WTC11 (cell line): ENCODE results near the gene PWP2. TPM values are rescaled to one million over a fixed set of nuclear protein-coding genes. Genes with fewer than 3 reads are reported as not detected.

Experiments
- ATAC-seq: fragments of 200-7000 bp; cut with Tn5 transposase; 2 replicates; pipeline ENCODE4 v1.10.0; 2021; ENCODE audit warnings: mild to moderate bottlenecking, moderate library complexity
- CTCF ChIA-PET: fragments of 300-600 bp; sonication (Branson Sonifier 250); formaldehyde crosslinking; loops from one replicate; lab custom pipeline; 2021; ENCODE audit warnings: antibody characterized with exemption; lab: Charles Lee
- POLR2A ChIA-PET: fragments of 350-600 bp; sonication (Branson Sonifier 250); formaldehyde crosslinking; loops from one replicate; lab custom pipeline; 2021; ENCODE audit warnings: antibody characterized with exemption; lab: Charles Lee
- DNase-seq: peaks from one replicate; pipeline ENCODE4 v3.0.0; 2021; ENCODE audit warnings: low spot score
- H3K27ac Mint-ChIP-seq: 2 replicates; pipeline ENCODE4 v1.8.0; 2021; ENCODE audit warnings: mixed read lengths
- H3K27me3 Mint-ChIP-seq: 2 replicates; pipeline ENCODE4 v1.8.0; 2021; ENCODE audit warnings: low read depth, mild to moderate bottlenecking, moderate library complexity, mixed read lengths
- H3K36me3 Mint-ChIP-seq: 2 replicates; pipeline ENCODE4 v1.8.0; 2021; ENCODE audit warnings: mixed read lengths
- H3K4me1 Mint-ChIP-seq: 2 replicates; pipeline ENCODE4 v1.8.0; 2022; ENCODE audit warnings: mixed read lengths
- H3K4me3 Mint-ChIP-seq: 2 replicates; pipeline ENCODE4 v1.8.0; 2021; ENCODE audit warnings: mild to moderate bottlenecking, moderate library complexity, mixed read lengths
- H3K9me3 Mint-ChIP-seq: 2 replicates; pipeline ENCODE4 v1.8.0; 2021; ENCODE audit warnings: mixed read lengths
- ATF1 ChIP-seq: sonication (generic); formaldehyde crosslinking; IDR thresholded peaks from 2 replicates; pipeline ENCODE4 v1.8.1; 2023; ENCODE audit warnings: mild to moderate bottlenecking, moderate library complexity, missing genetic modification reagents
- ATF6 ChIP-seq: sonication (generic); formaldehyde crosslinking; IDR thresholded peaks from 2 replicates; pipeline ENCODE4 v1.8.1; 2023; ENCODE audit warnings: mild to moderate bottlenecking, missing genetic modification reagents
- CREM ChIP-seq: sonication (generic); formaldehyde crosslinking; IDR thresholded peaks from 2 replicates; pipeline ENCODE4 v1.8.1; 2022; ENCODE audit warnings: mild to moderate bottlenecking, missing genetic modification reagents, moderate library complexity
- E2F1 ChIP-seq: sonication (generic); formaldehyde crosslinking; IDR thresholded peaks from 2 replicates; pipeline ENCODE4 v1.8.0; 2022; ENCODE audit warnings: mild to moderate bottlenecking, missing genetic modification reagents
- FOXP1 ChIP-seq: sonication (generic); formaldehyde crosslinking; IDR thresholded peaks from 2 replicates; pipeline ENCODE4 v1.8.0; 2022; ENCODE audit warnings: missing genetic modification reagents, mild to moderate bottlenecking, moderate library complexity, borderline replicate concordance
- KAT7 ChIP-seq: sonication (generic); formaldehyde crosslinking; IDR thresholded peaks from 2 replicates; pipeline ENCODE4 v1.8.1; 2023; ENCODE audit warnings: missing genetic modification reagents, mild to moderate bottlenecking, borderline replicate concordance
- SOX15 ChIP-seq: fragments of 250-450 bp; sonication (Bioruptor Pico); IDR thresholded peaks from 2 replicates; pipeline ENCODE4 v1.9.0; 2021; ENCODE audit warnings: mild to moderate bottlenecking
- TEAD1 ChIP-seq: sonication (generic); formaldehyde crosslinking; IDR thresholded peaks from 2 replicates; pipeline ENCODE4 v1.8.0; 2022; ENCODE audit warnings: mild to moderate bottlenecking, missing genetic modification reagents
- USF1 ChIP-seq: sonication (generic); formaldehyde crosslinking; IDR thresholded peaks from 2 replicates; pipeline ENCODE4 v1.8.0; 2022; ENCODE audit warnings: mild to moderate bottlenecking, missing genetic modification reagents
- ZMAT4 ChIP-seq: fragments of 250-450 bp; sonication (Bioruptor Pico); IDR thresholded peaks from 2 replicates; pipeline ENCODE4 v1.9.0; 2021; ENCODE audit warnings: mild to moderate bottlenecking
- ZNF138 ChIP-seq: sonication (generic); formaldehyde crosslinking; conservative IDR thresholded peaks from 2 replicates; pipeline ENCODE4 v1.8.1; 2022; ENCODE audit warnings: mild to moderate bottlenecking, moderate library complexity, missing genetic modification reagents
- ZNF232 ChIP-seq: sonication (generic); formaldehyde crosslinking; IDR thresholded peaks from 2 replicates; pipeline ENCODE4 v1.8.0; 2022; ENCODE audit warnings: mild to moderate bottlenecking, missing genetic modification reagents
- ZNF317 ChIP-seq: sonication (generic); formaldehyde crosslinking; IDR thresholded peaks from 2 replicates; pipeline ENCODE4 v1.8.1; 2023; ENCODE audit warnings: low read depth, mild to moderate bottlenecking, moderate library complexity, missing genetic modification reagents, borderline replicate concordance
- ZNF396 ChIP-seq: fragments of 250-450 bp; sonication (Bioruptor Pico); IDR thresholded peaks from 2 replicates; pipeline ENCODE4 v1.8.0; 2021; ENCODE audit warnings: mild to moderate bottlenecking, moderate library complexity, borderline replicate concordance
- ZNF532 ChIP-seq: fragments of 250-450 bp; sonication (Bioruptor Pico); IDR thresholded peaks from 2 replicates; pipeline ENCODE4 v1.9.0; 2021; ENCODE audit warnings: mild to moderate bottlenecking, borderline replicate concordance
- ZSCAN18 ChIP-seq: fragments of 250-450 bp; sonication (Bioruptor Pico); IDR thresholded peaks from 2 replicates; pipeline ENCODE4 v2.1.2; 2022; ENCODE audit warnings: mild to moderate bottlenecking, moderate library complexity
- total RNA-seq: library from RNA; stranded (reverse); gene quantifications from 3 replicates; pipeline ENCODE4 v1.2.3, GENCODE V29; 2021
- TF ChIP-seq, protein P1 (sequence below): sonication (generic); formaldehyde crosslinking; IDR thresholded peaks from 2 replicates; pipeline ENCODE4 v1.8.1; 2022; ENCODE audit warnings: mild to moderate bottlenecking, moderate library complexity, missing genetic modification reagents
- TF ChIP-seq, protein P2 (sequence below): sonication (generic); formaldehyde crosslinking; IDR thresholded peaks from 2 replicates; pipeline ENCODE4 v1.8.0; 2022; ENCODE audit warnings: mild to moderate bottlenecking, missing genetic modification reagents

PWP2 gene
- total RNA-seq, 1 experiment from 2014 or later: 41.6 TPM

DNA sequence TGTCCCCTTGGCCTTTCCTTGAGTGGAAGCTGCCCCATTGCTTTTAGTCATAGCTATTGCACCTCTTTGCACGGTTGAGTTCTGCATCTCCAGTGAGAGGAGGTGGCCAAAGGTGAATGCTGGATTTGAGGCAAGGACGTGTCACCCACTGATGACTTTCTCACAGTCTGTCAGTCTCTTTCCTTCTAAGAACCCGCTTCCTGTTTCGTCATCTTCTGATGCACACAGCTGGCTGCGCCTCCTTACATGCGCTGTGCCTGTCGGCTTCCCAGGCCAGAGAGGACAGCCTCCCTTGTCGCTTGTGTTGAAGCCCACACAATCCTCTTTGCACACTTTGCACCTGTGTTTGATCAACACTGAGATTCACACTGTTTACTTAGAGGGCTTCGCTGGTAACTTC, 41.8 kb upstream of the PWP2 start:
- Mint-ChIP-seq H3K4me1 (peaks cover 5% of the 10 kb centered on the region; the same call in 1 of the 2 replicates), H3K9me3 (no peaks in the 10 kb centered on the region), H3K27me3 (no peaks in the 10 kb centered on the region), H3K36me3 (peaks cover 12% of the 10 kb centered on the region), H3K4me3 (no peak overlapping the region), H3K27ac (peak overlapping the region; percentile 33; the same call in 1 of the 2 replicates)
- ATAC-seq (no peak), DNase-seq (no peak)
- ChIA-PET CTCF (no interaction called here), POLR2A (no interaction called here)
- no peak for TF ChIP-seq ATF6 (CRISPR knock-in tag)
- TF ChIP-seq ZNF532 (CRISPR knock-in tag): no peak
- TF ChIP-seq, protein P1, sequence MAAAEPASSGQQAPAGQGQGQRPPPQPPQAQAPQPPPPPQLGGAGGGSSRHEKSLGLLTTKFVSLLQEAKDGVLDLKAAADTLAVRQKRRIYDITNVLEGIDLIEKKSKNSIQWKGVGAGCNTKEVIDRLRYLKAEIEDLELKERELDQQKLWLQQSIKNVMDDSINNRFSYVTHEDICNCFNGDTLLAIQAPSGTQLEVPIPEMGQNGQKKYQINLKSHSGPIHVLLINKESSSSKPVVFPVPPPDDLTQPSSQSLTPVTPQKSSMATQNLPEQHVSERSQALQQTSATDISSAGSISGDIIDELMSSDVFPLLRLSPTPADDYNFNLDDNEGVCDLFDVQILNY (CRISPR knock-in tag): no peak
- TF ChIP-seq USF1: no peak
- no peak for TF ChIP-seq KAT7 (CRISPR knock-in tag)
- no peak for TF ChIP-seq E2F1 (CRISPR knock-in tag)
- TF ChIP-seq ZNF317: no peak
- TF ChIP-seq FOXP1: no peak
- no peak for TF ChIP-seq ZMAT4
- TF ChIP-seq, protein P2, sequence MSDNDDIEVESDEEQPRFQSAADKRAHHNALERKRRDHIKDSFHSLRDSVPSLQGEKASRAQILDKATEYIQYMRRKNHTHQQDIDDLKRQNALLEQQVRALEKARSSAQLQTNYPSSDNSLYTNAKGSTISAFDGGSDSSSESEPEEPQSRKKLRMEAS (CRISPR knock-in tag): no peak
- TF ChIP-seq ZNF138: no peak
- no peak for TF ChIP-seq ATF1 (CRISPR knock-in tag)
- TF ChIP-seq TEAD1 (CRISPR knock-in tag): no peak
- TF ChIP-seq ZSCAN18 (CRISPR knock-in tag): no peak
- no peak for TF ChIP-seq SOX15 (CRISPR knock-in tag)
- no peak for TF ChIP-seq ZNF232
- TF ChIP-seq ZNF396 (CRISPR knock-in tag): no peak
- TF ChIP-seq CREM (CRISPR knock-in tag): no peak
